ENCODE data around the gene SCART1.
"Not testable (repeated sequence)": the region's sequence is repeated elsewhere in the genome, so short reads cannot be mapped to it uniquely, and the experiment has no call there.

Gene SCART1

DNA sequence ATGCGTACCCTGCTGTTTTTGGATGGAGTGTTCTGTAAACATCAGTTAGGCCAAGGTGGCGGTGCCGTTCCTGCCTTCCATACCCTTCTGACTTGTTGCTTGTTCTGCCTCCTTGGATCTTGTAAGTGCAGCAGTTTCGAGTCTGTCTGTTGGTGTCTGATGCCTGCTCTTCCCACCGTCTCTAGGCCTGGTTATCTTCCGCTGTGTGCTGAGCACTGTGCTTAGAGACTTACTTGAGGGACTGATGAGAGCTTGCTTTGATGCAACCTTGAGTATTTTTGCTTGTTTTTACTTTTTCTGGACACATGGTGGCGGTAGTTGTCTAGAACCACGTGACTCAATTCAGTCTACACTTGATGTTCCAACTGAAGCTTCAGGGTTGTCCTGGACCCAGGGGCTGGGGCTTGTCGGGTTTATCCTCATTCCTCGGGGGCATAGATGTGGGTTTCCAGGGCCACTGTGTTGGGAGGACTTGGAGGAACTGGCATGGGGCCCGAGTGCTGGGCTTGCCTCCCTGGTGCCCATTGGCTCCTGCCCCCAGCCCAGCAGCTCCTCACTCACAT, 15.0 kb upstream of the SCART1 start:
- peak in 2 of 5 experiments; percentile 21 to 63 for DNase-seq

DNA sequence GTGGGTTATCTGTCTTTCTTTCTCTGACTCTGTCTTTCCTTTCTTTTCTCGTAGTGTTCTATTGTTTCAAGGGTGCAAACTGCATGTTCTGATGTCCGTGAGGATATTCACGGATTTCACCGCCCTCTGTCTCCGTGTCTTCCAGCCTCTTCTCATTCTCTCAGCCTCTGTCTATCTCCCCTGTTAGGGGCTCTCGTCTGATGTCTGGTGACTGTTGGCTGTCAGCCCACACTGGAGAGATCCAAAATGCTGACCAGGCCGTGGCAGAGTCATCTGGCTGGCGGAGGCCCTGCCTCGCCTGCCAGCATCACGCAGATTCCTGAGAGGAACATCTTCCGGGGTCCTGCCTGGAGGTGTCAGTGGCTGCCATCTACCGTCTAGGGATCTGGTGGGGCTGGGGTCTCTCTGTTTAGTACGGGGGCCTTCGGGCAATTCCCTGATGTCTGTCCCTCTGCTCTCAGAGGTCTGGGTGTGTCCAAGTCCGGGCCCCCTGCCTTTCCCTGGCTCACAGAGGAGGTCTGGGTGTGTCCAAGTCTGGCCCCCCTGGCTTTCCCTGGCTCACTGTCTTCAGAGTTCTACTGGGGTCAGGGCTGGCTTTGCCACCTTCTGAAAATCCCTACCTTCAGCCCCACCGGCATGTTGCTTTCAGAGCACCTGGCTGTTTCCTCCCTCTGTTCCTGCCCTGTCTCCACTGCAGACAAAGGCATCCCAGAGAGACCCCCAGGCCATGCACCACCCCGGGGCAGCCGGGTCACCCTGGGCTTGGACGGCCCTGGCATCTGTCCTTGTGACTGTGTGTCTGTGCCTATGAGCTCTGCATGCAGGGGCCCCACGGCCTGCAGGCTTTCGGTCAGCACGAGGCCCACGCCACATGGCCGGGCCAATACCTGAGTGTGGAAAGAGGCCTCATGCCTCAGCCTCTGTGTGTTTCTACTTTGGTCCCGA, 14.0 kb upstream of the SCART1 start:
- no peak for DNase-seq

DNA sequence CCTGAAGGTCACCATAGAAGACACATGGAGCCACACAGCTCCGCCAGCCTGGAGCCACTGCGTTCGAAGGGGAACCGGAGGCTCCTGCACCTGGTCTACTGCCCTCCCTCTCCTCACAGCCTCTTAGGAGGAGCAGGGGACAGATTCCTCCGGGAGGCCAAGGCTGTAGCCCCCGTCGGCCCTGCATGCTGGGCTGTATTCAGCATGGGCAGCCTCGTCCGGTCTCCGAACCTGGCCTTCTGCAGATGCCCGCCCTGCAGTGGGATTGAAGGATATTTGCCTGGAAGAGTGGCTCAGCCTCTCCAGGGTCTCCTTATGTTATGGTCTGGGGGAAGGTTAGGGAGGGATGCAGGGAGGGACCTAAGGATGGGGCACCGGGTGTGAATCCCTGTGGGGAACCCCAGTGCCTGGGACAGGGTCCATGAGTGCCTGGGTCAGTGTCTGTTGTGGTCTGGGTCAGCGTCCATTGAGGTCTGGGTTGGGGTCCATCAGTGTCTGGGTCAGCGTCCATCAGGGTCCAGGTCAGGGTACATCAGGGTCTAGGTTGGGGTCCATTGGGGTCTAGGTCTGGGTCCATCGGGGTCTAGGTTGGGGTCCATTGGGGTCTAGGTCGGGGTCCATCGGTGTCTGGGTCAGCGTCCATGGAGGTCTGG, 13.0 kb upstream of the SCART1 start:
- DNase-seq, result no peak

DNA sequence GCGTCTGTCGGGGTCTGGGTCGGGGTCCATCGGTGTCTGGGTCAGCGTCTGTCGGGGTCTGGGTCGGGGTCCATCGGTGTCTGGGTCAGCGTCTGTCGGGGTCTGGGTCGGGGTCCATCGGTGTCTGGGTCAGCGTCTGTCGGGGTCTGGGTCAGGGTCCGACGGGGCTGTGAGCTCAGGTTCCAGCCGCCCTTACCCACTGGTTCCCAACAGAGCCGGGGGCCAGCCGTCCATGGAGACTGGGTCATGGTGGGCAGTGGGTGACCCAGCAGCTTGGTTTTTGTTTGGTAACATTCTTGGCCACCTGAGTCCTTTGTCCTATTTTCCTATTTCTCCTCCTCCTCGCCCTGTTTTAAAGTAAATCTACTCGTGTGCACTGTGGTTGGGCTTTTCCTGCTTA, 12.4 kb upstream of the SCART1 start:
- not testable (repeated sequence) for DNase-seq

DNA sequence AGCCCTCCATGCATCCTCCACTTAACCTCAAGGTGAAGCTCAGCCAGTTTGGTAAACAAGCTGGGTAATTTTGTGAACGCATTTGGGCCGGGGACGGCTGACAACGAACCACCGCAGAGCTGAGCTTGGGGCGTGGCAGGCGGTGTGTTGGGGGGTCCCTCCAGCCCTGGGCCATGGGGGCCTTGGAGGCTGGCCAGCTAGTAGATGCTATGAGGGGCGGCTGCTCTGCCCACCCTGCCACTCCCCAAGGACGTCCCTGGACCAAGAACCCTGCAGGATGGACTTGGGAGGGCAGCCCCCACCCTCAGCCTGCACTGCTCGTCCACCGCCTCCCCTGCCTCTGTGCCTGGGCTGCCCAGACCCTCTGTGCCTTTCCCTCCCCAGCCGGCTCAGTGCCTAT, 12.0 kb upstream of the SCART1 start:
- DNase-seq, result peak in 1 of 5 experiments; percentile 17

DNA sequence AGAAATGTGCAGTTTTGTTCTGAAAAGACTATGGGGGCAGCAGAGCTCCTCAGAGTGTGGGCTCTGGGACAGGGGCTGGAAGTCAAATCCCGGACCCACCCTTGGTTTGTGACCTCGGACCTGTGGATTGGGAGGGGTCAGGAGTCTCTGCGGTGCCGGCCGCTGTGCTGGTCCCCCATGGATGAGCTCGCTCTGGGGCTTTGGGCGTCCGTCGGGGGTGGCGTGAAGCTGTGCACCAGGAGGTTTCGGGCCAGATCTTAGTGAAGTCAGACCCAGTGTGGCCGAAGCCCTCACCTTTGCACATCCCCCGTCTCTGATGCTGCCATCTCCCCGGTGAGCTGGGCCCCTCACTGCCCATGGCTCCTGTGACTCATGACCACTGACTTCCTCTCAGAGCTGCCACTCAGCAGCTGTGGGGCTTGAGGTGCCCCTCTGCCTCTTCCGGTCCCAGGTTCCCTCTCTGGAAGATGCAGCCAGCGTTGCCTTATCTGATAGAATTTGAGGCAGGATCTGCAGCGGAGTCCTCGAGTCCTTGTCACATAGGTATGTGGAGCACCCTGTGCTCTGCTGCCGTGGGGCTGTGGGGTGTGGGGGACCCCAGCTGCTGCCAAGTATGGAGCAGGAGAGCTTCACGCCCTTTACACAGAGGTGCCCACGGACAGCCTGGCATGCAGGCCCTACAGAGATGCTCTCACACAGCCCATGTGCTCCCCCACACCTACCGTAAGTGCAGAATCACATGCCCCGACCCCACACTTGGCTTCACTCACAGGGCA, 11.4 kb upstream of the SCART1 start:
- peak in 2 of 5 experiments; percentile 48 to 62 for DNase-seq

DNA sequence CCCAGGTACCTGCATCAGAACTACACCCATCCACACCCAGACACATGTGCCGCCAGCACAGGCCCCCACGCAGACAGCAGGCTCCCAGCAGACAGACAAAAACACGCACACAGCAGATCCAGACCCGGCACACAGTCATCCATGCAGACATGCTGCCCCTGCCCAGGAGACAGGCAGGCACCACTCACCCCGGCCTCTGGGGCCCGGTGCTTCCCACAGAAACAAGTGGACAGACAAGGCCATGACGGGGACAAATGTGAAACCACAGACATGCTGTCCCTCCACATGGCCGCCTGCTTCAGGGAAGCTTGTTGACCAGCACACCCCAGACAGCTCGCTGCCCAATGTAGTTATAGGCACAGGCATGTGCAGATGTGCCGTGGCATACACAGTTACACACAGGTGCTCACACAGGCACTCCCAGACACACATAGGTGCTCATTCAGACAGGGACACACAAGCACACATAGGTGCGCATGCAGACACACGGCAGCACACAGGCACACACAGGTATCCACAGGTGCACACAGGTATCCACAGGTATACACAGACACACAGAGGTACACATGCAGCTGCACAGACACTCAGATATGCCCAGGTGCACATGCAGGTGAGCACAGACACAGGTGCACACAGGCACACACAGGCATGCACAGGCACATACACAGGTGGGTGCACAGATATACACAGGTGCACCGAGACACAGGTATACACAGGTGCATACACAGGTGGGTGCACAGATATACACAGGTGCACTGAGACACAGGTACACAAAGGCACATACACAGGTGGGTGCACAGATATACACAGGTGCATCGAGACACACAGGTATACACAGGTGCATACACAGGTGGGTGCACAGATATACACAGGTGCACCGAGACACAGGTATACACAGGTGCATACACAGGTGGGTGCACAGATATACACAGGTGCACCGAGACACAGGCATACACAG, 10.5 kb upstream of the SCART1 start:
- DNase-seq, result no peak

DNA sequence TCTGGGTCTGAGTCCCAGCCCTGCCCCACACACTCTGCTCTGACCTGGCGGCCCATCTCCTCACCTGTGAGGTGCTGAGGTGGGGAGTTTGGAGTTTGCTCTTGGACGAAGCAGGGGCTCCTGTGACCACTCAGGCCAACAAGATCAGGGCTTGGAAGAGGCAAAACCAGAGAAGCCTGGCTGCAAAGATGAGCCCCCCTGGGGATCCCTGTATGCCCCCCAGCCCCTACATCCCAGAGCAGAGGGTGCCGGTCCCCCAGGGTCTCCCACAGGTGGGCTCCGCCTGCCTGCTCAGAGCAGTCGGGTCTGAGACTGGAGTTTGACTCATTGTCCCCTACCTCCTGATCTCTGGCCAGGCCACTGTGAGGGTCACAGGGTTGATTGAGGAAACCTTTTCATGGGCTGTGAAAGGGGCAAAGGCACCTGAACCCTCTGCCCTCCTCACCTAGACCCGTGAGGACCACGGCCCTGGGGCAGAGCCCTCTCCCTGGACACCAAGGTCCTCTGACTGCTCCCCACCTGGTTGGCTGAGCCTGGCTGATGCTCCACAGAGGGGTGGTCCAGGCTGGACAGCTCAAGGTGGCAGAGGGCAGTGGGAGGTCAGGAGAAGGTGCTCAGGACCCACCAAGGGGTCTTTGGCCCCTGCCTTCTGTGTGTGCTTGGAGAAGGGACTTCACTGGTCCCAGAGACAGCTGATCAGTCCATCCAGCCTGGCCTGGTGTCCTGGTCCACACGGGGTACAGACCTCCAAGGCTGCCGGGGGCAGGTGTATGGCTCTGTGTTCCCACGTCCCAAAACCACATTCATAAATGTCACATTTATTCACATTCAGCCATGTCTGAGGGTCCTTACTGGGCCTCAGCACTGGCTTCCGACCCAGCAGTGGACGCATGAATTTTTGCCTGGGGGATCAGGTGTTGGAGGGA, 9.1 kb upstream of the SCART1 start:
- no peak for DNase-seq

DNA sequence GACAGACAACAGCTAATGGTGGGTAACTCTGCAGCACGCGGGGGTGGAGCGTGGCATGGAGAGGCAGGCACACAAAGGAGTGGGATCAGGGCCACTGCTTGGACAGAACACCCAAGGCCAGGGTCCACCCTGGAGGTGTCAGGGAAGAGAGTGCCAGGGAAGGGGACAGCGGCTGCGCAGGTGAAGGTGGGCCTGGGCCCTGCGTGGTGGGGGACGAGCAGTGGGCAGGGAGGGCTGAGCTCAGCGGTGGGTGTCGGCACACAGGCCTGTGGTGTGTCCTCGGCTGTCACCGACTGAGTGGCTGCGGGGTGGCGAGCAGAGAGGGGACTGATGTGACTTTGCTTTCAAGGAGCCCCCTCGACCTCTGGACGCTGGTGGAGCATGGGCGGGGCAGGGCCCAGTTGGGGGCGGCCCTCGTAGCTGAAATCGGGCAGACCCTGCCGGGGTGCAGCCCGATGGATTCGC, 8.4 kb upstream of the SCART1 start:
- DNase-seq, result no peak

DNA sequence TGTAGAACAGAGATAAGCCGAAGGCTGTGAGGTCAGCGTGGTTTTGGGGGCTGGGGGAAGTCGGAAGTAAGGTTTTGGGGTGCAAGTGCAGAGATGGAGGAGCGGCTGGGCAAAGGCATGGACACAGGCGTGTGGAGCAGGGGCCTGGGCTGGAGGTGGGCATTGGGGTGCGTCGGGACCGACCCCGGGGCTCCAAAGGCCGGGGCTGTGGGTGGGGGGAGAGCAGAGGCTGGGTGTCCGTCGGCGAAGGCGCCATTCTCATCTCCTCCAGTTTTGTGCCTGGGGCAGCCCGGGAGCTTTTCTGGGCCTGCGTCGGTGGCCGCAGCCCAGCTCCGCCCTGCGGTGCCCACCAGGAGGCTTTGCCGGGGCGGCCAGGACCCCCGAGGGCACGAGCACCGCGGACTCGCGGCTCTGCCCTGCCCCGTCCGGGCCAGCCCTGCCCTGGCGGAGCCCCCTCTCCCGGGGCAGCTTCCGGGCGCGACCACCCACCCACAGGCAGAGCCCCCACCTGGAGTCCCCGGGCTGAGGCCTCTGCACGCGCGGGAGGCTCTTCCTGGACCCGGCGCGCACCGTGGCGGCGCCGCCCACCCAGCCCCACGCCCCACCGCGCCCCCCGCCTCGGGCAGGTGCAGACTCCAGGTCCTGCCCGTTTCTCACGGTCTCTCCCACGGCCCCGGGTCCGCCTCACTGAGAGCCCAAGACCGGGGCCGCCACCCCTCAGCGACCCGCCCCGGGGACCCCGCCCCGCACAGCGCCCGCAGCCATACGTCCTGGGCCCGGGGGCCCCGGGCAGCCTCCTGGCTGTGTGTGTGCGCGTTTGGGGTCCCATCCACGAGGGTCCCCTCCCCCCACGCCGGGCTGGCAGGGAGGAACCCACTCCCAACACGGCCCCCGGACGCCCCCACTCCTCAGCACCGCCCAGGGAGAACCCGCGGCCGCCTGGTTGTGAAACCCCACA, 7.7 kb upstream of the SCART1 start:
- DNase-seq, result no peak

DNA sequence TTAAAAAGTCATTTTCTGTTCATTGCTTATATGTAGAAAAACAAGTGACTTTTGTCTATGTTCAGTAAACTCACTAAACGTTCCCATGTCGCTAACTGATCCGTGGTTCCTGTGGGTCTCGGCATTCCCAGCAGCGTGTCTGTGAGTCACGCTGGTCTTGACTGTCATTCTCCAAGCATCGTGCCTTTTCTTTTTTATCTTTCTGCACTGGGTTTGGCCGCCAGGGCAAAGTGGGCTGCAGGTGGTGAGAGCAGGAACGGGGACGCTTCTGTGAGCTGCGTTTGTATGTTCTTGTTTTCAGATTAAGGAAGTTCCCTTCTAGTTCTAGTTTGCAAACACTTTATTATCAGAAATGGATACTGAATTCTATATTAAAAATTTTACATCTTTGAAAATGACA, 6.8 kb upstream of the SCART1 start:
- DNase-seq, result no peak

DNA sequence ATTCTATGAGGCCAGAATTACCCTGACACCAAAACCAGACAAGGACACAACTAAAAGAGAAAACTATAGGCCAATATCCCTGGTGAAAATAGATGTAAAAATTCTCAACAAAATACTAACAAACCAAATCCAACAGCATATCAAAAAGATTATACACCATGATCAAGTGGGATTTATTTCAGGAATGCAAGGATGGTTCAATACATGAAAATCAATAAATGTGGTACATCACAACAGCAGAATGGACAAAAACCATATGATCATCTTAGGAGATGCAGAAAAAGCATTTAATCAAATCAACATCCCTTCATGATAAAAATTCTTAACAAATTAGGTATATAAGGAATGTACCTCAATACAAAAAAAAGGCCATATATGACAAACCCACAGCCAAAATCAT, 5.6 kb upstream of the SCART1 start:
- DNase-seq, result no peak

DNA sequence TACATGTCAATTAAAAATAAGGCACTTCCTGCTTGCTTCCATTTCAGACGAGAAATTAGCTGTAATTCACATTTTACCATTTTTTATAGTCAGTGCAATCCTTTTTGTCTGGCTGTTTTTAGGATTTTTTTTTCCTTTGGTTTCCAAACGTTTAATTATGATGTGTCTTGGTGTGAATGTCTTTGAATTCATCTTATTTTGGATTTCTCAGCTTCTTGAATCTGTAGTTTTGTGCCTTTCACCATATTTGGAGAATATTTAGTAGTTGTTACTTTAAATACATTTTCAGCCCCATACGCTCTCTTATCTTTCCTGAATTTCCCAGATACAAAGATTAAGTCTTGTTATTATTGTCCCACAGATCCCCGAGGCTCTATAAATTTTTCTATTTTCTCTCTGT, 2.4 kb upstream of the SCART1 start:
- DNase-seq, result no peak

DNA sequence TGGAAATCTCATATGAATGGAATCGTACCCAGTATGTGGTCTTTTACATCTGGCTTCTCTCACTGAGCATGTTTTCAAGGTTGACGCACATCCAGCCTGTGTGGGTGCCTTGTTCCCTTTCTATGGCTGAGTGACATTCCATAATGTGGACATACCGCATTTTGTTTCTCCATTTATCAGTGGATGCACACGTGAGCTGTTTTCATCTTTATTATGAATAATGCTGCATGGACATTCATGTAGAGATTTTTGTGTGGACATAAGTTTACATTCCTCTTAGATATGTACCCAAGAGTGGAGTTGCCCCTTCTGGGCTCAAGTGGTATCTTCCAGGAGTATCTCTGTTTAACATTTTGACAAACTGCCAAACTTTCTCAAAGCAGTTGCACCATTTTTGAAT, 1.3 kb upstream of the SCART1 start:
- no peak for DNase-seq

DNA sequence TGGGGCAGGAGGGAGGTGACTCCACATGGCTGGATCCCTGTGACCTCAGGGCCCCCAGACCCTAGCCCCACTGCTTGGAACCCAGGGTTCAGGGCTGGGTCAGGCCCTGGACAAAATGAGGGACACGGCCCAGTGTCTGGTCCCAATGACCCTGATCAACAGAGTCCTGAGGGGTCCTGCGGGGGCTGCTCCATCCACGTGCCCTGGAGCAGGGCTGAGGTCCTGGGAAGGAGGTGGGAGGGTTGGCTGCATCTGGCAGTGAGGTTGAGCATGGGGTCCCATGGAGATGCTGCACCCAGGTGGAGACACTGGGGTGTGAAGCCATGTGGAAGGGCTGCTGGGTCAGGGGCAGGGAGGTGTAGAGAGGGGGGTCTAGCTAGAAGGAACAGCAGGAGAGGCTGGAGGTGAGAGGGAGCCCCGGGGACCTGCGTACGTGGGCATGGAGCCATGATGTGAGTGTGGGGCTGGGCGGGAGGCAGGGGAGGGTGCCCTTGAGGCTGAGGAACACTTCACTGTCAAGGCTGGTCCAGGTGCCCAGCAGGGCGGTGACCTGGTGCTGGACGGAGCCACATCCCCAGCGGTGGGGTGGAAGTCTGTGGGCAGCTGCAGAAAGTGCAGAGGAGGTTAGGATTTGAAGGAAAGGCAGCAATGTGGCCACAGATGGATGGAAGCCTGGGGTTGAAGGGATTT, 604 bp downstream of the SCART1 start:
- no peak for DNase-seq

DNA sequence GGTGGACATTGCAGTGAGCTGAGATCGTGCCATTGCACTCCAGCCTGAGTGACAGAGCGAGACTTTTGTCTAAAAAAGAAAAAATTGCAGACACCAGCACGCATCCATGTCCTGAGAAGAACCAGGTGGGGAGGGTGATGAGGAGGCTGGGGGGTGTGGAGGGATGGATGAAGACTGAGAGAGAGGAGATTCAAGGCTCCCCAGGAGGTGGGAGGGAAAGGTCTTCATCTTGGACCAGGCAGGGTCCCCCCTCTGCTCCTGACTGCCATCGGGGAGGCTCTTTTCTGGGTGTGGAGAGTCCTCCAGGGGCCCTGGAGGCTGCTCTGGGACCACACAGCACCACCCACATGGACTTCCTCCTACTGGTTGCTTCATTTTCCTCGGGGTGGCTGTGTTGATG, 1.5 kb downstream of the SCART1 start:
- DNase-seq, result no peak

DNA sequence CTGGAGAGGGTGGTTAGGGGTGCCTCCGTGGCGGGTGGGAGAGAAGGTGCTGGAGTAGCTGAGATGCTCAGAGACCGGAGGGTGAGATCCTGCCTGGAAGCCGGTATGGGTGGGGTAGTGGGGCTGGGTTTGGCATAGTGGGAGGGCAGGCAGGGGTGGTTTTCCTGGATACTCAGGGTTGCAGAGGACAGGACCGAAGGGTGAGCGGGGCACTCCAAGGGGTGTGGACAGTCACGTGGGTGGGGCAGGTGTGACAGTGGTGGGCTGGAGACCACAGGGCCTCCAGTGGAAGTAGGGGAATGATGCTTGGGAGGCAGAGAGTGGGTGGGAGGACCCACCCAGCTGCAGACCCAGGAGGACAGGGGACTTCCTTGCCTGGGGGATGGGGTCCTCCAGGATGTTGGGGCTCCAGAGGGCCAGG, 1.9 kb downstream of the SCART1 start:
- no peak for DNase-seq
